ENCODE results near the gene PROK1.
A peak's percentile ranks its signal among the peaks of the same experiment; 100 is the strongest.

Gene PROK1

DNA sequence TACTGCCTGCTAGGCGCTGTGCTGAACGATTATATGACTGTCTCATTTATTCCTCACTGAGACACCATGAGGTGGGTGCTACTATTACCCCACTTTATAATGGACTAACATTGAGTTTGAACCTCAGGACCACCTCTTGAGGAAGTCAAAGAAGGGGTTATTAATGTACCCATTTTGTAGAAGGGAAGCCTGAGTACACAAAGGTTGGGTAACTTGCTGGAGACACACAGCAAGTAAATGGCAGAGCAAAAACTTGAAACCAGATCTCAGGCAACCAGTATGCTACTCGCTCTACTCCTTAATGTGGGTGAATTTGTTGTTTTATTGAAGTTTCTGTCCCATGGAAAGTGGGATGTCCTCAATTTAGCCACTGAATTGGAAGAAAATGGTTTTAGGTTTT is 37.9 kb downstream of the PROK1 start:
- DNase-seq (ENCODE audit: low read depth) = no peak

DNA sequence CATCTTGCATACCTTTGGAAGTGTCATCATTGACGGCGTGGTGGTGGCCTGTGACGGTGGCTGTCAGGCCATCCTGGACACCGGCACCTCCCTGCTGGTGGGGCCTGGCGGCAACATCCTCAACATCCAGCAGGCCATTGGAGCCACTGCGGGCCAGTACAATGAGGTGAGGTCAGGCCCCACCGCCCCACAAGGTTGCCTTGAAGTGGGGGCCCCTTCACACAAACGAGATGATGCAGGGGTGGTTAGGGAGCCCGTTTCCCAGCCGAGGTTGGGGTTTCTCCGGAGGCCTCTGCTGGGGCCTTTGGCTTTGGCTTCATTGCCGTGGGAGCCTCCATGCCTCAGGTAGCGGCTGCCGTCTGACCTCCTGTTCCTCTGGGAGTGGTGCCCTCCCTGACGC is 38.5 kb downstream of the PROK1 start:
- DNase-seq (ENCODE audit: low read depth) = no peak

DNA sequence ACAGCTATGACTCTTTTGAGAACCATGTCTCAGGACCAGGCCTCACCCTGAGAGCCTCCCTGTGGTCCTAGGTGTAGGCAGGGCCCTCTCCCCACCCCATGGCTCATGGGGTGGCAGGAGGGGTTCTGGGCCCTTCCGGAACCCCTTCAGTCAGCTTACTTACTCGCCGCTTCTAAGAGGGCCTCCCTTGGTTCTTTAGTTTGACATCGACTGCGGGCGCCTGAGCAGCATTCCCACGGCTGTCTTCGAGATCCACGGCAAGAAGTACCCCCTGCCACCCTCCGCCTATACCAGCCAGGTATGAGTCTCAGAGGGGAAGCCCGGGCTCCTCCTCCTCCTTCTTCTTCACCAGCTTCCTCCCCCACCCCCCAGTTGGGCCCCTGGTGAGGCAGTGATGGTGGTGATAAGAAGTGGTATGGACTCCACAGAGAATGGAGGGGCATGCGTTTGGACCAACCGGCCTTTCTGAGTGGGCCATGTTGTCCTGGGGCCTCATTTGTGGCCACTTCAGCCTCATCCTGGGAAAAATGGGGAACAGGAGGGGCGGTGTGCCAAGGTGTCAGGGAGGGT is 39.1 kb downstream of the PROK1 start:
- no peak for DNase-seq (ENCODE audit: low read depth)

DNA sequence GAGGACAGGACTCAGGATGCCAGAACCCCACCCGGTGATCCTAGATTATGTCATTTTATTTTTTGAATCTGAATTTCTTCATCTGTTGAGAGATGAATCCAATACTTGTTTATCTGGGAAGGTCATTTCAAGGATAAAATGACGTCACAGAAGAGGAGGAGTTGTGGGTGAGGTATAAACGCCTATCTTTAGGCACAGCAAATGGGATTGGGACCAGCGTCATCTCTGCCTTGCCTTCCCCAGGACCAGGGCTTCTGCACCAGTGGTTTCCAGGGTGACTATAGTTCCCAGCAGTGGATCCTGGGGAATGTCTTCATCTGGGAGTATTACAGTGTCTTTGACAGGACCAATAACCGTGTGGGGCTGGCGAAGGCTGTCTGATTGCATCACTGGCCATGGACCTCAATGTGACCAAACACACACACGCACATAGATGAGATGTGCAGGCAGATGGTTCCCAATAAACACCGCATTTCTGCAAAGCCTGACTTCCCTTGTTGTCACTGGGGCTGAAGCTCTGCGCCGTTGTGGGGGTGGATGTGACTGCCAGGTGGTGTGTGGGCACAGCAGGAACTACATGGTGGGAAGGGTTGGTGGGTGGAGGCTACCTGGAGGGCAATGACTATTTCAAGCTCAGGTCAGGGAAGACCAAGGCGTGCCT is 40.0 kb downstream of the PROK1 start:
- DNase-seq (ENCODE audit: low read depth) = no peak

DNA sequence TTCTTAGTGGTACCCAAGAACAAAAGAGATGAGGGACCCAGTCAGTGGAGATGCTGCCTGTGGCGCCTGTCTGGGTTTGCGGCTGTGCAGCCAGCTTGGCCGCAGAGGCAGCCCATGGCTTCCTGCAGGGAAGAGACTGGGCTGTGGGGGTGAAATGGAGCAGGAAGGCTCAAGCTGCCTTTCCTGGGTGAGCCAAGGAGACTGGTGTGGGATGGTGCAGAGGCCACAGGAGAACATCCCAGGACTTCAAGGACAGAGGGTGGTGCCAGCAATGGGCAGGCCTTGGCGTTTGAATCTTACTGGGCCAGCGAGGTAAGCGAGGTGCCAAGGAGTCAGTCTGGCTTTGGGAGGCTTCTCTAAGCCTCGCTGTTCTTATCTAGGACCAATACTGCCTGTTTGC is 41.6 kb downstream of the PROK1 start:
- DNase-seq (ENCODE audit: low read depth) = no peak

DNA sequence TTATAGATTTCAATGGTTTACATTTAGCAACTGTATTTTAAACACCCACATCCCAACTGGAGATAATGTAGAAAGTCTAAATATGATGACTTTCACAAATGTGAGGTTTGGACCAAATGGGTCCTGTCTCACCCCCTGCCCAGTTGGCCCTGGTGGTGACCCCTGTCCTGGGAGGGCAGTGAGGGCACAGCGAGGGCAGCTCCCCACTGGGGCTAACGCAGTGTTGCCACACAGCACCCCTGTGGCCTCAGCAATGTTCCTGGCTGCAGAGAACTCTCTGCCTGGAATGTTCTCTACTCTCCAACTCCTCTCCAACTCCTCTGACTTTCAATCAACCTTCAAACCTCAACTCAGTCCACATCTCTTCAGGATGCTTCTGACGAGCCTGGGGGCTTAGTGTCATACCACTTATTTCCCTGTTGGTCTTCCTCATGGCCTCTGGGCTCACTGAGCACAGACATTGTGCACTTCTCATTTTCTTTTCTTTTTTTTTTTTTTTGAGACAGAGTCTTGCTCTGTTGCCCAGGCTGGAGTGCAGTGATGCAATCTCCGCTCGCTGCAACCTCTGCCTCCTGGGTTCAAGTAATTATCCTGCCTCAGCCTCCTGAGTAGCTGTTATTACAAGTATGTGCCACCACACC is 42.2 kb downstream of the PROK1 start:
- no peak for DNase-seq (ENCODE audit: low read depth)

DNA sequence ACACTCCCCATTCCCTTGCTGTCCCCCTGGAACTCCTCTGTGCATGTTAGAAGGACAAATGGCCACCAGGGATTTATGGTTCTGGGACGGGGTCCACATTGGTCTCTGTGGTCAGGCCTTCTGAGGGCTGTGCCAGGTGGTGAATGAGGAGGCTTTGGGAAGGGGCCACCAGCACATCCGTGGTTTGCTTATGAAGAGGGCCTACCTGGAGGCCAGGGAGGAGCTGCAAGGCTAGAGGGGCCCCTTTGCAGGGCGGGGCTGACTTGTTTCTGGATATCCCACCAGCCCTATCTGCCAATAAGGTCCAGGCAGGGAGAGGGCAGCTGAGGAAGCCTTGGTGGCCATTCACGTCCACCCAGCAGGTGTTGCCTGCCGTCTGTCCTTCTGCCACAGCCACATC is 43.1 kb downstream of the PROK1 start:
- no peak for DNase-seq (ENCODE audit: low read depth)

DNA sequence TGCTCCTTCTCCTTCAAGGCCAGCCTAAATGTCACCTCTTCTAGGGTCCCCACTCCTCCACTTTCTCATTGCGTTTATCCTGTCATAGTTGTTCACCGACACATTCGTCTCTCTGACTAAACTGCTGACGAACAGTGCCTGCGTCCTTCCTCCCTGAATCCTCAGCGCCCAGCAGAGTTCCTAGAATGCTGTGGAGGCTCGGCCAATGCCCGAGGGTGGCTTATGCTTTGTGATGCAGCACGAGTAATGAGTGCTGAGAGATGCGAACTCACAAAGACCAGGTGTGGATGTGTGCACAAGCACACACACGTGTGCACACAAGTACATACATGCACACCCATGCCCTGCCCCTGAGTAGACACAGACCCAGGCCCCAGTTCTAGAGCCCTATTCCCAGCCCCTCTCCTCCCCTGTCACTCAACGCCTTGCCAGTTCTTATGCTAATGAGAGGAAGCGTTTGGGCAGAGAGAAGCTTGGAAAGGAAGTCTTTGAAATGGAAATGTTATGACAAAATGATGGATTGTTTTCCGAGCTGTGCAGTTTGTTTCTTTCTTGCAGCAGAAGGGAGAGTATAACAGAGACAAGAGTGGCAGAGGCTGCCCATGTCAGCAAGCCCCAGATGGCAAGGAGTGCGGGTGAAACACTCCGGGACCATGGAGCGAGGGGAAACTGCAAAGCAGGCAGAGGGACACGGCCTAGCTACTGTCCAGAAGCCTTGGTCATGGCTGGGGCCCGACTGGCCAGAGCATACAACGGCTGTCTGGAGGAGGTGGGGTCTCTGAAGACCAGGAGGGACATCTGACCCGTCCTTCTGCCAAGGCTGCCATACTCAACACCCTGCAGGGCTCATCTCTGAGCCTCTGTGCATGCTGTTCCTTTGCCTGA is 43.8 kb downstream of the PROK1 start:
- no peak for DNase-seq (ENCODE audit: low read depth)

DNA sequence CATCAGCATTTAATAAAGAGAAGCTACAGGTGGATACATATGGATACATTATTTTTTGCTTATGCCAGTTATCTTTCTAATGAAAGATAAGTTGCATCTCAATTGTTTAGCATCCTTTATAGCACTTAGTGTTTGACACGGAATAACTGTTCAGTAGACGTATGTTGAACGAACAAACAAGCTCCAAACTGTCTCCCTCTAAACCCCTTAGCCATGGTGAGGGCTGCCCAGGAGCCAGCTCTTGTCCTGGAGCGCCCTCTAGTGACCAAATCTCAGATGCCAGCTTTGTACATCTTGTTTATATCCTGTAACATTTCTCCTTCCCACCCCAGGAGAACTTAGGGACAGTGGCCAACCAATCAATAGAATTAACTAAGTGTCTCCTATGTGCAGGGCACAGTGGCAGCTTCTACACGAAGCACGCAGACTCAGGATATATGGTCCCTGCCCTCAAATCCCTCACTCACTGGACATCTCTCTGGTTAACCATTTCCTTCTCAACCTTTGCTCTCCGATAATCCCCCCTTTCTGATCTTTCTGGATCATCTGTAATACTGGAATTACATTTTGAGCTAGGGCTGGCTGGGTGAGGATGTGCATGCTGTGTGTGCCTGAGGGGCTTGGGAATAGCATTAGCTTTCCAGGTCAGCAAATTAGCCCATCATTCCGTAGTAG is 45.1 kb downstream of the PROK1 start:
- DNase-seq (ENCODE audit: low read depth) = peak; percentile 58

DNA sequence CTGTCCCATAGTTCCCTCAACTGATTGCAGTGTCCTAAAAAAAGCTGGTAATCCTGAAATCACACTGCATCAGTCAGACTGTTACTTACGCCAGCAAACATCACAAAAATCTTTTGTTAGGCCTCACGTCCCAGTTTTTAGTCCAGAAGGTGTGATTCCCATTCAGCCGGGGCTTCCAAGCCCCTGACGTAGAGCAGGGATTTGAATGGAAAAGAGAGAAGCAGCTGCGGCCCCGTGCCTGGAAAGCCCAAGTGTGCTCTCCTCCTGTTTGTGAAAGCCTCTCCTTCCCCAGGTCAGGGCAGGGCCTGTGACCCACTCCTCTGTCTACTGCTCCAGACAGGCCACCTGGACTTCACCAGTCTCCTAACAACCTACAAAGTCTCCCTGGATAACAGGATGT is 47.3 kb downstream of the PROK1 start:
- DNase-seq (ENCODE audit: low read depth) = no peak

DNA sequence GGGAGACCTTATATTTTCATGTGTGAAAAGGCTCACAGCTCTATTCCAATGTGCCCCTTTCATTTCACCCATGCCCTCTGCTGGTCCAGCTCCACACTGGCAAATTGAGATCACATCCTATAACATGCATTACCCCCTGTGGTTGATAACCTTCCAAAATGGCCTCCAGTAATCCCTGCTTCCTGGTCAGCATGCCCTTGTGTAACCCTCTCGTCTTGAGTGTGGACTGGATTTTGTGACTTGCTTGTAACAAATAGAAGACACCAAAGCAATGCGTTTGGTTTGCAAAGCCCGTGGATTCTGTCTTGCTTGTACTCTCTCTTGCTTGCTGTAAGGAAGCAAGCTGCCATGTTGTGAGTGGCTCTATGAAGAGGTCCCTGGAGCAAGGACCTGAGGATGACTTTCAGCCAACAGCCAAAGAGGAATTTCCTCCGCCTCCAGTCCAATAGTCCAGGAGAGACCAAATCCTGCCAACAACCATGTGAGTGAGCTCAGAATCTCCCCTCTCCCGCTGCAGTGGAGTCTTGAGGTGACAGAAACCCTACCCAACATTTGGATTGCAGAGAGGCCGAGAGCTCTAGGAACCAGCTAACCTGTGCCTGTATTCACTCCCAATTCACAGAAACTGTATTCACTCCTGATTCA is 50.7 kb downstream of the PROK1 start:
- DNase-seq (ENCODE audit: low read depth) = no peak

DNA sequence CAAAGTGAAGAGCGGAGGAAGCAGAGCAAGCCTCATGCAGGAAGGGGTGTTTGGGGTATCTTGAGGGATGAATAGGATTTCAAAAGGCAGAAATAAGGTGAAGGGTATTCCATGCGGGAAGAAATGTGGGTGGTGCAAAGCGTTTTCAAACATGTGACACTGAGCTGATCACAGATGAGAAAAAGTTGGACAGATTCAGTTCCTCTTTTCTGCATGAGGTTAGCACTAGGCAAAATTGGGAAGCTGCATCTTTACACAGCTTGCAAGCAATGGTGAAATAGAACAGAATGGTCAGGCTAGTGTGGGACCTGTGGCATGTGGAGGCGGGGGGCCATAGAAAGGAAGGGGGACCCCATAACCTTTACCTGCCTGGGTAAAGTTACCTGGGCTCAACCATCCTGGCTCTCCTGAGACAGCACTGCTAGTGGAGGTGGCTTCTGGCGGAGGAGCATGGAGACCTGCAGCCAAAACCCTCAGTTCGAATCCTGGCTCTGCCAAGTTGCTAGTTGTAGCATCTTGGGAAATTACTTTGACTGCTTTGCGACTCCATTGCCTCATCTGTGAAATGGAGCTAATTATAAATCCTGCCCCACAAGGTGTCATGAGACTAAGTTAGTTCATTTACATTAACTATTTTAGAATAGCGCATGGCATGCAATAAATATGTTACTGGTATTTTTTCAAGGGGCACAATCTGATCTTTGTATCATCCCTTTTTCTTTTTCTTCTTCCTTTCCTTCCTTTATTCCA is 51.6 kb downstream of the PROK1 start:
- no peak for DNase-seq (ENCODE audit: low read depth)

DNA sequence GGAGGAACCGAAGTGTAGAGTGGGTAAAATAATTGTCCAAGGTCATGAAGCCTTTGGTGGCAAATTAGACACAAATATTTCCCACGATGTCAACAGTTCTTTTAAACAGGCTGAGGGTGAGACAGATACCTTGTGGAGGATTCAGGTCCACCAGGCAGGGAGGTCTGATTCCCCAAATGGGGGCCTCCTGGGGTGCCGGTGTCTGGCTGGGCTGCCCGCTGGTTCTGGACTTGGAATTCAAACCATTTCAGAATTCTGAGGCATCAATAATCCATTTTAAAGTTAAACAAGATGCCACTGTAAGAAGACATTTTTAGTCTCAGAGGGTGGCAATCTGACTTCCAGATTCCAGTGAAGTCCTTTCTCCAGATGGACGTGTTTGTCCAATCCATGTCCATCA is 52.5 kb downstream of the PROK1 start:
- no peak for DNase-seq (ENCODE audit: low read depth)

DNA sequence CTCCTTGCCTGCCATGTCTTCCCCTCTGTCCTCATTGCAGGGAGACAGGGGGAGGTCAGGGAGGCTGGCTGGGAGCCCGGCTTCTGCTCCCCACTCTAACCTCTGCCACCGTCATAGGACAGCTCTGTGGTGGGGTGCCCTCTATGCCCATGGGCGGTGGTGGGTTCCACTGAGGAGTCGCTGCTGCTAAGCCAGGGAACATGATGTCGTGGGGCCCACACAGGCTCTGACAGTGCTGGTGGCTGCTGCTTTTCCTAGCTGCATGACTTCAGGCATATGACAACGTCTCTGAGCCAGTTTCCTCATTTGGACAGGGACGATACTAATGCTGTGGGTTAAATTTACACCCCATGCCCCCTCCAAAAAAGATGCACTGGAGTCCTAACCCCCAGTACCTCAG is 53.3 kb downstream of the PROK1 start:
- DNase-seq (ENCODE audit: low read depth) = no peak

DNA sequence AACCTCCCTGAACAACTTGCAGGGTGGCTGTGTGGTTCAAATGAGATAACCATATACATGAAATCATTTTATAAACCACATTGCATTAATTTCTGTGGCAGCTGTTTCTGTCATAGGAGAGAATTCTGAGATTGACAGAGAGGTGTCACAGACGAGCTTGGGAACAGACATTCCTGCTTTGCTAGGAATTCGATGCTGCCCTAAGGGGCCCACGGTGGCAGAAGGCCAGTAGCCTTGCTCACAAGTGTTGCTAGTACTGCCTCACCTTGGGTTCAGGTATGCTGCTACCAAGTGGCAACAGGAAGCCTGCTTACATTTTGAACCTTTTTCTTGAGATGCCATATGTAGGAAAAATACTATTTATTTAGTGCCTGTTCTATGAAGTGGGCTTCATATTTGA is 54.6 kb downstream of the PROK1 start:
- no peak for DNase-seq (ENCODE audit: low read depth)

DNA sequence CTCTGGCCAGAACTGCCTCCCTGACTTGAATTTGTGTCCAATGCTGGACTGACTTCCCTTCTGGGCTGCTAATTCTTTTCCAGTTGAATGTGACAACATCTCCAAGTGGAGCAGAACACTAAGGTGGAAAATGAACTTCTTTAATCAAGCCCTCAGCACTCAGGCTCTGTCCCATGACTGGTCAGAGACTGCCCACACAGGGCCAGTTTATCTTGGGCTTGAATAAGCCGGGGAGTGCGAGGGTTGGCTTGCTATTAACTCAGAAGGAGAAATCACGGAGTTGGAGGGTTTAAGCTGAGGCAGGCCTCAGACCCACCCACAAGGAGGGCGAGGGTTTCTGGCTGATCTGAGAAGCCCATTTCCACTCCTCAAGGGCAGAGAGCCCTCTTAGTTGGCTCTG is 55.6 kb downstream of the PROK1 start:
- no peak for DNase-seq (ENCODE audit: low read depth)

All from stimulated activated CD8-positive, alpha-beta memory T cell treated with anti-CD3 and anti-CD28 coated beads, Interleukin-4, amount 100 ng/mL, for 24 hours (primary cell).